HG03520 (cell line): ENCODE results near the gene UBE2O.

Experiments used
- ATAC-seq: cut with Tn5 transposase; IDR thresholded peaks from one replicate; pipeline ENCODE4 v1.9.1; 2021; ENCODE audit warnings: mild to moderate bottlenecking, moderate library complexity; ENCODE audit not compliant: unreplicated experiment

The UBE2O gene

GRCh38 chr17:76468634-76469010, 15.7 kb upstream of the UBE2O start:
- no peak for ATAC-seq

GRCh38 chr17:76467809-76468633, 15.1 kb upstream of the UBE2O start:
- no peak for ATAC-seq

DNA sequence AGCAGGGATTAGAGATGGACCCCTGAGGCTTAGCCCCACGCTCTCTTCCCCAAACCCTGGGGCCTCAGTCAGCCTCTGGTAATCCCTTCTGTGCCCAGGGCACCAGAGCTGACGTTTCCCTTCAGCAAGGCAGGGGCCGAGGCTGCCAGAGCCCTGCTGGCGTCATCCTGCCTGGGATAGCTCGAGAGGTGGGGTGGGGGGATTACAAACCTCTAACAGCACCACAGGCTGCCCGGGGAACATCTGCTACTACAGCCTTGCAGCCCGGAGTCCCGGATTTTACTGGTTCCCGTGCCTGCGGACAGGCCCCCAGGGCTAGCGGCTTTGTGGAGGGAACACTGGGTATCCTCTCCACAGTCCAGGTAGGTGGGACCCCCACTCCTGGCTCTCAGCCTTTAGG, 14.4 kb upstream of the UBE2O start, which contains the start of gene AANAT:
Gene AANAT, plus strand, starts transcription at position 238 of the 400 bp plus-strand sequence. CDS start 1,144 bp downstream, outside the sequence.
- no peak for ATAC-seq

- no peak for ATAC-seq
Measured at GRCh38 chr17:76466775-76467130, 13.8 kb upstream of the UBE2O start.

GRCh38 chr17:76462556-76463290, 9.8 kb upstream of the UBE2O start:
- no peak for ATAC-seq

GRCh38 chr17:76461765-76462555, 9.0 kb upstream of the UBE2O start:
- ATAC-seq: no peak

DNA sequence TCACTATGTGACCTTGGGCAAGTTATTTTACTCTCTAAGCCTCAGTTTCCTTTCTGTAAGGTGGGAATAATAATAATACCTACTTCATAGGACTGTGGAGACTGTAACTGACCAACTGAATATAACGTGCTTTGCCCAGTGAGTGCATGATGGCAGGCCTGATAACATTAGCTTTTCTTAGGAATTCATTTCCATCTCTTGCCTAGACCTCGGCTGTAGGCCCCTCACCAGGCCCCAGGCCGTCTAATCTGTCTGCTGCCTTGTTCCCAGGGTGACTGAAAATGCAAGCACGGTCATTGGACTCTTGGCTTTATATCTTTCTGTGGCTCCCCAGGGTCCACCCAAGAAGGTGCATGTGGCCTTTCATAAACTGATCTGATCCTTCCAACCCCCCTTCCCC, 6.7 kb upstream of the UBE2O start:
- no peak for ATAC-seq

- no peak for ATAC-seq
Measured at GRCh38 chr17:76458580-76459490, 5.9 kb upstream of the UBE2O start.

DNA sequence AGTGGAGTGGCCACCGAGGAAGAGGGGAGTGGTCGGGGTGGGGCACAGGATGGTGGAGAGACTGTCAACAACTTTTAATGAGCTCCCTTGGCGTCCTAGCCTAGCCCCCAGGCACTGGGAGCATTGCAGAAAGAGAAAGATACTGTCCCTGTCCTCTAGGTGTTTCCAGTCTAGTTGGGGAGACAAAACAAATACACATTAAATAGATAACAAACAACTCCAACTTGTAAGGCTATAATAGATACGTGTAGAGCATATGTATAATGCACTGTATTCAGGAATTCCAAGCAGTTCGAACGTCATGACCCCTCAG, 435 bp upstream of the UBE2O start:
- no peak for ATAC-seq

DNA sequence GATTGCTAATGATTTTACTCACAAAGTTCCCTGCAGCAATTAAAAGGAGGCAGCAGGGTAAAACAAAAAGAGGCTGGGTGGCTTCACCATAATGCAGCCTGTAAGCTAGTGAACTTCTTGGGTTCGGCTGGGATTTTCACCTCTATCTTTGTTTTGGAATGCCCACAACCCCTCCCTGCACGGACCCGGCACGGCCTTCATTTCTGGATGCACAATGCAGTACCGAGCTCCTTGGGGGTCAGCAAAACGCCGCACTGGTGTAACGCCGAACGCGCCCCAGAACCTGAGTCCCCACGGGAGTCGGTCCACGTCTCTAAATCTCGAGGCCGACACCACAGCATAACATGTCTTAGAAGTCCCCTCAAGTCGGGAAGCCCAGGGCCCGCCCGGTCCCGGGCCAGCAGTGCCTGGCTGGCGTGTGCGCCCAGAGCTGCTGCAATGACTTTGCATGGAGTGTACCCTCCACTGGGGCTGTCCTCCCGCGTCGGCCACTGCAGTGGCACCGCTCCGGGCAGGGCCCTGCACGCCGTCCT, 759 bp downstream of the UBE2O start:
- ATAC-seq: peak; percentile 11

- no peak for ATAC-seq
Measured at GRCh38 chr17:76451506-76451905, 1.4 kb downstream of the UBE2O start.

- ATAC-seq: no peak
Measured at GRCh38 chr17:76449126-76449525, 3.8 kb downstream of the UBE2O start.

DNA sequence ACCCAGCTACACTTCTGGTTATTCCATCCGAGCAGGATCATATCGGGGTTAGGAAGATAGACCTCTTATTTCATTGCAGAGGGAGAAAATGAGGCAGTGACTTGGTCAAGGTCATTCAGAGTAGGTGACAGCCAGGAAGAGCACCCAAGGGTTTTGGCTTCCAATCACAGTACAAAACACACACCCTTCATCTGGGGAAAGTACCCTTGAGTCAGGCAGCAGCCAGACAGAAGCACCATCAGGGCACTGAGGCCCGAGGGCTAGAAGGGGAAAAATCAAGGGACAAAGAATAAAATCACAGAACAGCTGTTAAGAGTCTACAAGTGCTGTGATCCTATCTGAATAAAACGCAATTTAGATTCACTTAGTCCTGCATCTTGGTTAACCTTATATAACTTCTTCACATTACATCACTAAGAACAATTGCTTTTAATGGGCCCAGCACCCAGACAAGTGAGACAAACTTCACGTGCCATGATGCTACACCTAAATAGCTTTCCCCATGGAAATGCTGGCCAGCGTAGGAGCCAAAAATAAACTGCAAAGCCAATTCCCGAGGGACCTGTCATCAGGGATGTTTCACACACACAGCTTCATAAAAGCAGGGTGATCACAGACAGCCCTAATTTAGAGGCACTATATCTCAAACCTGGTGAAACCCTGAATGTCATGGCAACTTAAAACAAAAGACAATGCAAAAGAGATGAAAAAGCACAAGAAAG, 4.9 kb downstream of the UBE2O start:
- no peak for ATAC-seq

DNA sequence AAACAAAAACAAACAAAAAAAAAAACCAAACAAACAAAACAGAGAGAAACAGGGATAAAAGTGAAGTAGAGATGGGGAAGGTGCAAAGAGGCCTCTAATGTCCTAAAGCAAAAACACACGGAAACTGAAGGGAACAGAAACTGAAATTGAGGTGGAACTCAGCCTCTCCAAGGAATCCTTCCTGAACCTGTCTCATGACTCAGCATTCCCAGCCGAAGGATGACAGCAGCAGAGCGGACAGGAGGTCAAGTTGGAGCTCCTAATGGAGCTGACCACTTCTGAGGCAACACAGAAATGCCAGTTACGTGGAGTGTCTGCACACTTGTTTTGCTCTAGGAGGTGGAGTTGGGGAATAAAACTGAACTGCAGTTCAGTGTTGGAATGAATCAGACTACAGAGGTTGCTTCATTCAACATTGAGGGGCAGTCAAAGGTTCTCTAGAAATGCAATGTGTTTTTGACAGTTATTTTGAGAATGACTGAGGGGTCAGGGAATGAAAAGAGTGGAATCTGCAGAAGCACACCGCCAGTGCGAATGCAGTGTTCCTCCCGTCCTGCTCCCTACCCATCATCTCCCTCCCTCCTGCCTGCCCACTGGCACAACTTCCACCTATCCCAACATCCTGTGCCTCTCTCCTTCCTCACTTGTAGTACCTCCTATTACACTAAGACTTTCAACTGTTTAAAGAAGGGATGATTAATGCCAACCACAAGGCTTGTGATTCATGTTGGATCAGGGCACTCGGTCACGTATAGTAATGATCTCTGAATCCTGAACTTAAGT, 6.3 kb downstream of the UBE2O start:
- no peak for ATAC-seq

DNA sequence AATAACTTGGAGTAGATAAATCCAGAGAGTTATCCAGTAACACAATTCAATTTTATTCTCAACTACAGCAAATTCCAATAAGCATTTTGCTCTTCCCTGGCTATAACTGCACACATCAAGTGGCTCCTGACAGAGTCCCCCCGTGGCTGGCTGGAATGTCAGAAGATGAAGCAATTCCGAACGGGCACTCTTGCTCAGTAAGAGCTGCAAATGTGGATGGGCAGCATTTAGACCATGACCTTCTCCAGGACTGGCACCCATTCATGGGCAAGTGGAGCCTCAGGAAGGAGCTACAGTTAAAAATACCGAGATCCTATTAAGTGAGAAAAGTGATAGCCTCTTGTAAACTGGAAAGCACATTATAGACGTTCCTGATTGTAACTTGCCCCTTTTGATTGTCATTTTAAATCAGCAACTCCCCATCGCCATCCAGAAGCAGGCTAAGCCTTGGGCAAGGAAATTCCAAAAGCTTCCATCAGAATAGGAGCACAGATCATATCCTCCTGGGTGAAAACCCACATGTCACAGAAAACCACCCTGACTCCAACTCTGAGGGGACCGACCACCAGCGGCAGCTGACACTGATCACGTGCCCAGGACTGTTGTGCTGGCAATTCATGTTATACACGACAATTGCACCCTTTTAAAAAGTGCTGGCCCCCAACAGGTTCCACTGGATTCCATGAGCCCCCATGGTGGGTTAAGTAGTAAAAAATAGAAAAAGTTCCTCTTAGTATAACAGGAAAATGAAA, 7.1 kb downstream of the UBE2O start:
- ATAC-seq: no peak

GRCh38 chr17:76444518-76445311, 8.2 kb downstream of the UBE2O start:
- ATAC-seq: no peak
